GM21526 (cell line): ENCODE results near the gene CHORDC1.
"Not testable (repeated sequence)": the region's sequence is repeated elsewhere in the genome, so short reads cannot be mapped to it uniquely, and the experiment has no call there.

Experiments used
- ATAC-seq: cut with Tn5 transposase; IDR thresholded peaks from one replicate; pipeline ENCODE4 v1.9.1; 2021; ENCODE audit warnings: moderate library complexity; ENCODE audit not compliant: unreplicated experiment, low FRiP score

Gene CHORDC1

DNA sequence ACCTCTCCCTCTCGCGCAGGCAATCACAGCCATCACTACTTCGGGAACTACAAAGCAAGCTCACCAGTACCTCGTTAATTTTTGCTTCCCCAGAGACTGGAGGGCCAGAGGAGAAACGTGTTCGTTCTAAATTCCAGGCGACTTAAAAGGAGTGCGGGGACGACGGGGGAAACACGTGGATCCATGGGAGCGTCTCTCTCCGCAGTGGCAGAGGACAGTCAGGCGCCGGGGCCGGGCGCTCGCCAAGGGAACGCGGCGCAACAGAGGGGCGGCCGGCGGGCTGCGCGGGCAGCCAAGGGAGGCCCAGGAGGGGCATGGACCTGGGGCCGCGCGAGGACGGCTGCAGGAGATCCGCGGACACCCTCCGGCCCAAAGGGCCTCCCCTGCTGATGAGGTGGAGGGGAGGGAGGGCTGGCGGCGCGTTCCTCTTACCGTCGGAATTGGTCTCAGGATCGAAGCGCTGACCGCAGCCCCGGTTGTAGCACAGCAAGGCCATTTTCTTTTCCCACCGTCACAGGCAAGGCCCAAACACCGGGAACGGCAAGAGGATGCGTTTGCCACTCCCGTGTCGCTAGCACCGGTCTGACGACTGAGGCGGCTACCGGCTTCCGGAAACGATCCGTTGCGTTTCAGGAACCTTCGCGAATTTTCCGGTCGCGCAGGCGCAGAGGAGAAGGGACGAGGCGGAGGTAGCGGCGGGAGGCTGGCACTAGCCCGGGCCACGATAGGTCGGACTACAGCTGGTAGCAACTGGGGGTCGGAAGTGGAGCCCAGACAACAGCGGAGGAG, at the start of gene CHORDC1:
Gene CHORDC1 (minus strand): TSS at position 591 of the 789 bp plus-strand sequence. CDS start 95 bp downstream, at position 496.
- ATAC-seq = peak; percentile 91

DNA sequence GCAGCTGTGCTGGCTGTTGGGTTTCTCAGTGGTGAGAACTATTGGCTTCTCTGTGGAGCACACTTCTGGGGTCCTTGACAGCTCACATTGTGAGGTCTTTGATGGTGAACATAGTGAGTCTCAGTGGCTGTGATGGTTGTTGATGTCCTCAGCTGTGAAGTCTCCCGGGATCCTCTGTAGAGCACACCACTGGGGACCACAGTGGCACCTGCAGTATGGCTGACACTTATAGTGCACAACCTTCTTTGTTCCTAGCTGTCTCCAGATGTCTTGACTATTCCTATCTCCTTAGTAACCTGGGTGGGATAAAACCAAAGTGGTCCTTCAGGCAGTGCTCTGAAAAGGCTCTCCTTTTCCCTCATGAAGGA, 34.3 kb upstream of the CHORDC1 start:
- ATAC-seq = no peak

DNA sequence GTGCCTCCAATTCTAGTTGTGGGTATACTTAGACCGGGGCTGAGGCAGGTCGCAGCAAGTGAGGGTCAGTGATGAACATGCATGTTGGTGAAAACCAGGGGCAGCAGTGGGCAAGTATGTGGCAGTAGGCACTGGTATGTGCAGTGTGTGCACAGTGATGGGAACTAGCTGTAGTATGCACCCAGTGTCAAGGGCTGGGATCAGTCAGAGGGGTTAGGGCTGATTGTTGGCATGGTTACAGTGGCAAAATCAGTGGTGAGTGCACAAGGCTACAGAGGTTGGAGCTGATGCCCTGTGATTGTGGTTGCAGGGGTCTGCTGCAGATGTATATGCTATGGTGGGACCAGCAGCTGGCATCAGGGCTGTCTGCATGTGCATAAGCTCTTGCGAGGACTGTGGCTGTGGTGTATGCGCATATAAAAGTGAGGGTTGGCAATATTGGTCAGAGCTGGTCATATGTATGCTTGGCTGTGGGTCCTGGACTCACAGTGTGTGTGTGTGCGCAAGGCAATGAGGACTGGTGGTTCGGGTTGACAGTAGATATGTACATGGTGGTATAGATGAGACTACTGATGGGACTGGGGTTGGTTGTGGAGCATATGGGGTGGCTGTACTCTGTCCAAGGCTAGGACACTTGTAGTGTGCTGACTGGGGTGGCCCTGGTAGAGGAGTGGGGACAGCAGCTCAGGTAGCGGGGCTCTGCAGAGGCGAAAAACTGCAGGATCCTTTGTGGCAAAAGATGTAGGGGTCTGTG, 33.7 kb upstream of the CHORDC1 start:
- no peak for ATAC-seq

DNA sequence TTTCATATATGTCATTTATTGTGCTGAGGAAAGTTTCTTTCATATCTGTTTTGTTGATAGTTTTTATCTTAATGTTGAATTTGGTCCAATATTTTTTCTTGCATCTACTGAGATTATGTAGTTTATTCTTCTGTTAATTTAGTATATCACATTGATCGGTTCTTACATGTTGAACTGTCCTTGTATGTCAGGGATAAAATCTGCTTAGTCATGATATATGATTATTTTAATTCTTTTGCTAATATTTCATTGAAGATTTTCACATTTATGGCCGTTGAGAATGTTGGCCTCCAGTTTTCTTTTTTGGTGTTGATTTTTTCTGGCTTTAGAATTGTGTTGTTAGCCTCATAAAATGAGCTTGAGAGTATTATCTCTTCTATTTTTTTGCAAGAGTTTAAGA, 31.2 kb upstream of the CHORDC1 start:
- no peak for ATAC-seq

DNA sequence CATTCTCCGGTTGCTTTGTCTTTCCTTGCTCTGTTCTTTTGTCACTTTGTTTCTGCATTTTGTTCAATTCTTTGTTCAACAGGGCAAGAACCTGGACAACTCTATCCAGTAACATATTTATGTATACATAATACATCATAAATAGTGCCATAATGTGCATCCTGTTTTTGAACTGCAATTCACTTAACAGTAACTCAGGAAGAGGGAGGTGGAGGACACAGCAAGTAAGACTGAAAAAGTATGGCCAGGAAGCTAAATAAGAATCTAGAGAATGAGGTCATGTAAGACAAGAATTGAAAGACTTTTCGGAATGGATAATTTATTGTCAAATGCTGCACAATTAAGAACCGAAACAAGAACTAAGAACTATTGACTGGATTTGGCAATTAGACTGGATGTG, 29.2 kb upstream of the CHORDC1 start:
- ATAC-seq = no peak

DNA sequence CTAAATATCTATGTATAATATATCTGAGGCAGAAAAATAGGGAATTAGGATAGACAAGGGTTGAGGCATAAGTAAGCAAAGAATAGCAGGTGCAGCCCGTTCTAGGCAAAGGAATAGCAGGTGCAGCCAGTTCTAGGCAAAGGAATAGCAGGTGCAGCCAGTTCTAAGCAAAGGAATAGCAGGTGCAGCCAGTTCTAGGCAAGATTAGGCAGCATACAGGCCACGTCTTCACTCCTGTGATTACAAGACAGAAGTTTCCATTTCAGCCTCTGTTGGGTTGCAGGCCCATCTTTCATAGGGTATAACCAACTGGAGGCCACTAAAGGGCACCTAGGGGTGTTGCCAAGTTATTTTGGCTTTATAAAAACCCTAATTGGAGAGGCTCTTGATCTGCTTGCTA, 28.8 kb upstream of the CHORDC1 start:
- ATAC-seq = no peak

DNA sequence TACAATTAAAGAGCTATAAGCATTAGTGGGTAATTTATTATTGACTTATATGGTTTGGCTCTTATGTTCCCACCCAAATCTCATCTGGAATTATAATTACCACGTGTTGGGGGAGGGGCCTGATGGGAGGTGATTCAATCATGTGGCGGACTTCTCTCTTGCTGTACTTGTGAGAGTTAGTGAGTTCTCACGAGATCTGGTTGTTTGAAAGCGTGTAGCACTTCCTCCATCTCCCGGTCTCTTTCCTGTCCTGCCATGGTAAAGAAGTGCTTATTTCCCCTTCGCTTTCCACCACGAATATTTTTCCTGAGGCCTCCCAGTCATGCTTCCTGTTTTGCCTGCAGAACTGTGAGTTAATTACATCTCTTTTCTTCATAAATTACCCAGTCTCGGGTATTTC, 28.1 kb upstream of the CHORDC1 start:
- ATAC-seq = no peak

DNA sequence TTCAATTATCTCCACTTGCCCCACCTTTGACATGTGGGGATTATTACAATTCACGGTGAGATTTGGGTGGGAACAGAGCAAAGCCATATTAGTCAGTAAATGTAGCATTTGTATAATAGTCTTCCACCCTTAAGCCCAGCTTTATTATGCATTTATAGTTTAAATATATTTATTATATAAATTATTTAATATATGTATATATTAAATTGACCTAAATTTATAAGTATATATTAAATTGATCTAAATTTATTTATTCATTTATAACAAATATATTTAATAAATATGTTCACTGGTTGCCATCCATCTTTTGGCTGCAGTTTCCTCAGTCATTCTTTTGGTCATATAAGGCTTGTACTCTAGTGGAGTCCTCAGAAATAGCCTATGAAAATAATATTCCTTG, 23.6 kb upstream of the CHORDC1 start:
- ATAC-seq = no peak

DNA sequence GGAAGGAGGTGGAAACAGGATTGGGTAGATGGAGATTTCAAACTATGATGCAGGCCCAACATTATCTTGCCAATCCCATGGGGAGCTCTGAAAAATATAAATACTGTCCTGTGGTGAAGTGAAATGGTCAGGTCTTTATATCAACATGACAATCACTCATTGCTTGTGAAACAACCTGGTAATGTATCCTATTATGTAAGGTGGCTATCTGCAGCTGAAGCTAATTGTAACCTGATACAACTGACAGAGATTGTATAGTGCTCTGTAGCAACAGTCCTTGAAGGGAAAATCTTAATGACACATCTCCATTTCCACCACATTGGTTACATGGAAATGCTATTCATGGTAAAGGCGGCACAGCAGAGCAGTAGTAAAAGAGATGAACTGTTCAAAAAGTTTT, 20.7 kb upstream of the CHORDC1 start:
- ATAC-seq = no peak

DNA sequence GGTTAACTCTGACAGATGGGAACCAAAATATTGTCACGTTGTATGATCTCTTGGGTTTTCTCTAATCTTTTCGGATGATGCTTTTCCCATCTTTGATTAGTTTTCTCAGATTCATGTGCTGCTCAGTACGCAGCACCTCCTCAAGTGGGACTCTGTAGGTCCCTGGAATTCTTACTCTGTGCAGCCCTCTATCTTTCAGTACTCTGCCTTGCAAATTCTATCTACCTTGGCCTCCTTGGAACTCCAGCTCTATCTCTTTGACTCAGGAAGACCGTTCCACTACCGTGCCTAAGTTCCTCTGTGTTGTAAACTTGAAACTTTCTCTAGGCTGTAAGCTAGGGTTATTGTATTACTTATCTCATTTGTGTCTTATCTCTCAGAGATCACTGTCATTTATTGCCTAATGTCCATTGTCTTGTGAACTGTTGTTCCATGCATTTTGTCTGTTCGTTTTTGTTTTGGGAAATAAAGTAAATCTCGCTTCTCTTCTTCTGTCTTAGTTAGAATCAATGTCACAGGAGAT, 20.1 kb upstream of the CHORDC1 start:
- no peak for ATAC-seq

DNA sequence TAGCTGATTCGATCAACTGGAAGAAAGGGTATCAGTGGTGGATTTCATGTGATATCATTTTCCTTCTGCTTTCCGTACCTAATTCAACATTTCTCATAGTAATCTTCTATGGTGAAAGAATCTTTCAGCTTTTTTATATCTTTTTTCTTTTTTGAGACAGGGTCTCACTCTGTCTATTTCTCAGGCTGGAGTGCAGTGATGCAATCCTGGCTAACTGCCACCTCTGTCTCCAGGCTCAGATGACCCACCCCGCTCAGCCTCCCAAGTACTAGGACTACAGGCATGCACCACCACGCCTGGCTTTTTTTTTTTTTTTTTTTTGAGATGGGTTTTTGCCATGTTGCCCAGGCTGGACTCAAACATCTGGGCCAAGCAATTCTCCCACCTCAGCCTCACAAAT, 18.6 kb upstream of the CHORDC1 start:
- ATAC-seq = no peak

DNA sequence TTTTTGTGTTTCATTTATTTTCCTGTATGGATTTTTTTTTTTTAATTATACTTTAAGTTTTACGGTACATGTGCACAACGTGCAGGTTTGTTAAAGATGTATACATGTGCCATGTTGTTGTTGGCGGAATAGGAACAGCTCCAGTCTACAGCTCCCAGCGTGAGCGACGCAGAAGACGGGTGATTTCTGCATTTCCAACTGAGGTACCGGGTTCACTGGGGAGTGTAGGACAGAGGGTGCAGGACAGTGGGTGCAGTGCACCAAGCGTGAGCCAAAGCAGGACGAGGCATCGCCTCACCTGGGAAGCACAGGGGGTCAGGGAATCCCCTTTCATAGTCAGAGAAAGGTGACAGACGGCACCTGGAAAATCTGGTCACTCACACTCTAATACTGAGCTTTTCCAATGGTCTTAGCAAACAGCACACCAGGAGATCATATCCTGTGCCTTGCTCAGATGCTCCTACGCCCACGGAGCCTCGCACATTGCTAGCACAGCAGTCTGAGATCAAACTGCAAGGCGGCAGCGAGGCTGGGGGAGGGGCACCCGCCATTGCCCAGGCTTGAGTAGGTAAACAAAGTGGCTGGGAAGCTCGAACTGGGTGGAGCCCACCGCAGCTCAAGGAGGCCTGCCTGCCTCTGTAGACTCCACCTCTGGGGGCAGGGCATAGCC, 17.3 kb upstream of the CHORDC1 start:
- ATAC-seq = not testable (repeated sequence)

DNA sequence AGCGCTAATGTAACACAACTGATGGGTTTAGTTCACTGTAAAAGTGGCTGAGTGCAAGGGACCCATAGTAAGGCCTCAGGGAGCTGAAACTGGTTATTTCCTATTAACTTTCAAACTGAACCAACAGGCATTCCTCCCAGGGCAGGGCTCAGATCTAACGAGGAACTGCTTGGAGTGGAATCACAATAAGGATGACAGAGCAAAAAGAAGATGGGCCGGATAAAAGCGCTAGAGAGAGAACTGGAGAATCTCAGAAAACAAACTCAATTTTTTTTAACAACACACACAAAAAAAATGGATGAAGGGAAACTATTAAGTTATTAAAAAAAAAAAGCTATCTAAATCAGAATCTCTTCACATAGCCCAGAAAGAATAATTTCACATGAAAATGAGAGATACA, 14.2 kb upstream of the CHORDC1 start:
- no peak for ATAC-seq

DNA sequence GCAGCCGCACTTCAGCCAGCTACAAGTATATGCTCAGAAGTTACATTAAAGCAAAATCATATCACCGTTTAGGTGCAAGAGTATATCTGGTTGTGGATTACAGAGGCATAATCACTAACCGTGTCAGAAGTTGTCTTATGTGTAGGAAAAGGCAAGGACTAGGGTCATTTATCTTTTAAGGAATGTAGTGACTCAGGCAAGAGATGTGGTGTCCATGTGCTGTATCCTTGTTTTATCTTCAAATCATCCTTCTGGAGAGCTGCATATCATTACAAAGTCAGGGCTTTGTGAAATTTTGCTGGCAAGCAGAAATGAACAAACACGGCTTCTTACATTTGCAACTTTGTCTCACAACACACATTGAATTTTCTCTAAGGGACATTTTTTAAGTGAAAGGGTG, 12.7 kb upstream of the CHORDC1 start:
- no peak for ATAC-seq

DNA sequence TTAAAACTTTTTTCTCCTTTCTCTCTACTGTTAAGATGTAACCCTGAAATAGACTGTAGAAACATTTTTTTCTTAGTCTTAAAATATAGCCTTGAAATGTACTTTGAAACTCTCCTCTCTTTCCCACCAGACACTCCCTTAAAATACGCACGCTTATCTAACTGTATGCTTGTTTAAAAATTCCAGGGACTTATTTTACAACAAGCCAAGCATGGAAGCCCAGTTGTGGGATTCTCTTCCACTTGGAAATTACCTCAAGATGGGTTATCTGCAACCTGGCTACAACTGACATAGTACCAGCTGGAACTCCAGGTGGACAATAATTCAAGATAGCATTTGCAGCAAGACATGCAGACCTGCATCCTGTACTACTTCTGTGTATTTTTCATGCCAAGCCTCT, 12.1 kb upstream of the CHORDC1 start:
- ATAC-seq = no peak

DNA sequence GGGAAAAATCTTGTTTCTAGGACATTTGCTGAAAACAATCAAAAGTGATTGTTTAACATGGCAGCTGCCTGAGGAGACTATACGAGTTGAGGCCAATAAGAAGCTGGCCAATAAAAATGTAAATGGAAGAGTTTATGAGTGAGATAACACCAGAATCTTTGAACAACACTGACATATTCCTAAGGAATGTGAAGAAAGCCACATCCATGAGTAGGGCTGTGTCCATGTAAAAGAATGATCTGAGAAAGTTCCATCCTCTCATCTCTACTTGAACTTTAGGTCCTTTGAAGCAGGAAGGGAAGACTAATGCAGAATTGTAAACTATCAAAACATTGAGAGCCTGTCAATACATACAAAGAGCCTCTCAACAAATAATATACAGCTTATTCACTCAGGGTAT, 6.9 kb upstream of the CHORDC1 start:
- ATAC-seq = no peak

DNA sequence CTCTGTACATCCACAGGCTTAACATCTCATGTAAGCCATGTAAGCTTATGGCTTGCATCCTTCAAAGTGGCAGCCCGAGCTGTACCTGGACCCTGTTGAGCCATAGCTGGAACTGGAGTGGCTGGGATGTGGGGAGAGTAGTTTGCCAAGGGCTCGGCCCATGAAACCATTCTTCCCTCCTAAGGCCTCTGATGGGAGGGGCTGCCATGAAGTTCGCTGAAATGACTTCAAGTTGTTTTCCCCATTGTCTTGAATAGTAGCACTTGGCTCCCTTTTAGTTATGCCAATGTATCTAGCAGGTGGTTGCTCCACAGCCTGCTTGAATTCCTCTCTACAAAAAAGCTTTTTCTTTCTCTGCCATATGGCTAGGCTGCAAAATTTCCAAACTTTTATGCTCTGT, 5.2 kb upstream of the CHORDC1 start:
- ATAC-seq = no peak

DNA sequence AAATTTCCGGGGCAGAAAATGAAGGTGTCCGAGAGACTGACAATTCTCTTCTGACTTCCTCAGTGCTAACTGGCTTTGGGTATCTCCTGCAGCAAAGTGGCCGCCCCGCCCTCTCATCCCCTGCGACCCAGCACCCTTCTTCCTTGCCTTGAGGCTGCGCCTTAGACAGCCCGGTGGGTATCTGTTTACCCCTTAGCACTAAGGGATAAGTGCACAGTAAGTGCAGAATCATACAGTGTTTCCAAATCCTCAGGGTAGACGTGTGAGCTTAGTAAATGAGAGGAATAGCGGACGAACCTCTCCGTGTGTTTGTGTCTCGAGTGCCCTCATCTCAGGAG, 368 bp upstream of the CHORDC1 start:
- peak; percentile 48 for ATAC-seq

DNA sequence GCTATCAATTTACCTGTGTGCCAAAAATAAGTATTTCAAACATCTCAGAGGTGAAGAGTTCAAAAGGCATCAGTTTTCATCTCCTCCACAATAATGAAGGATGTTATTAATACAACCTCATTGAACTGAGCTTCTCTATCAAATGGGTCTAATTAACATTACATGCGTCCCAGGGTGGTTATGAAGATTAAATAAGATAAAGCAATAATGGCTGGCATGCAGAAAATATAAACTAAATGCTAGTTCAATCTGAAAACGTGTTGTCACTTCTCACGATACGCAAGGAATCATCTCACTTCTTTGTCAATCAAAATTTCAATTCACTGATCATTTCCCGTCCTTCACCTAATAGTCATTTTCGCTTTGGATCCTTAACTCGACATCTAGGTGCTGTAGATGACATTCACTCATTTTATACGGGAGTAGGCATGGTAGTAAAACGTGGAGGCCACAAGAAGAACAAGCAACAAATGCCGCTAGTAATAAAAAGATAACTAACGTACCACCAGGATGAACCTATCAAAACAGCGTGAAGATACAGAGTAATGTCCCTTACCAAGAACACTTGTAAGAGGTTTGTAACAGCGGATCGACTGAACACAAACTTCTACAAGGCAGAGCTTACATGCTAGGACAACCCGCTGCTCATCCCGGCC, 918 bp downstream of the CHORDC1 start:
- peak; percentile 12 for ATAC-seq

DNA sequence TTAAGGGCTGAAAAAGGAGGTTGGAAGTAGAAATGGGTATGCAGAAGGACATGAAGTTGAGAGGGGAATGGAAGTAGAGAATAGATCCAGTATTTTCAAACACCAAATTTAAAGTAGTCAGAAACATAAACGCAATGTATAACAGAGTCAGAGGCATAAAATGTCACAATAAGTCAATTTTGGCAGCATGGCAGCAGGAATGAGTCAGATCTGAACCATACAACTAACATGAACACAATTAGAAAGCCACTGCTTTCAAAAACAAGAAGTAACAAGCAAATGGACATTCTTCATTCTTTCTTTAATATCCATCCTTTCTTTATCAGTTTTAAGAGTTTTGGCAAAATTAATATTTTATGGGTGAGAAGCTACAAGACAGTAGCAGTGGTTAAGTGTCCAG, 2.5 kb downstream of the CHORDC1 start:
- no peak for ATAC-seq

DNA sequence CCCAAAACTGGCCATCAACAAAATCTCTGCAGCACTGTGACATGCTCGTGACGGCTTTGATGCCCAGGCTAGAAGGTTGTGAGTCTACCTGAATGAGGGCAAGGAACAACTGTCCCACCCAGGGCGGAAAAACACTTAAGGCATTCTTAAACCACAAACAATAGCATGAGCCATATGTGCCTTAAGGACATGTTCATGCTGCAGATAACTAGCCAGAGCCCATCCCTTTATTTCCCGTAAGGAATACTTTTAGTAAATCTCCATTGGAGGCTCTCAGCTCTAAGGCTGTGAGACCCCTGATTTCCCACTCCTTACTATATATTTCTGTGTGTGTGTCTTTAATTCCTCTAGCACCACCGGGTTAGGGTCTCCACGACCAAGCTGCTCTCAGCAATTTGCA, 3.4 kb downstream of the CHORDC1 start:
- ATAC-seq = no peak
